CD4-positive, alpha-beta T cell (primary cell): ENCODE measurements around the gene NFILZ. TPM values are rescaled to one million over a fixed set of nuclear protein-coding genes. Genes with fewer than 3 reads are reported as not detected.
"Not testable (repeated sequence)": the region's sequence is repeated elsewhere in the genome, so short reads cannot be mapped to it uniquely, and the experiment has no call there.

ENCODE experiments used
- ATAC-seq: fragments of 200-7000 bp; cut with Tn5 transposase; one replicate; pipeline ENCODE4 v1.10.0; 2022; ENCODE audit warnings: mild to moderate bottlenecking; ENCODE audit not compliant: poor library complexity
- CTCF ChIA-PET: fragments of 350-600 bp; sonication (Branson Sonifier 250); formaldehyde crosslinking; loops from one replicate; lab custom pipeline; 2021; ENCODE audit warnings: antibody characterized with exemption, inconsistent platforms; lab: Charles Lee
- POLR2A ChIA-PET: fragments of 350-600 bp; sonication (Branson Sonifier 250); formaldehyde crosslinking; loops from one replicate; lab custom pipeline; 2021; ENCODE audit warnings: antibody characterized with exemption, inconsistent platforms; lab: Charles Lee
- DNase-seq, 14 experiments: peaks; one replicate each; pipeline ENCODE4 v3.0.0-alpha.2; 2013 to 2020; ENCODE audit warnings: mixed read lengths in 2 of 14
- H3K27ac ChIP-seq, 2 donors: one replicate each; pipeline versions ENCODE4 v1.5.1 to v1.7.0; 2013; ENCODE audit warnings: low read length in 2 of 2, low read depth in 1 of 2, mild to moderate bottlenecking in 1 of 2
- H3K27me3 ChIP-seq, 2 experiments: 1 replicate in 1 of 2; 2 replicates in 1 of 2; pipeline versions ENCODE4 v1.6.1 to v1.7.0; 2013; ENCODE audit warnings: low read length in 2 of 2, control low read depth in 1 of 2, mild to moderate bottlenecking in 1 of 2, moderate library complexity in 1 of 2; ENCODE audit not compliant: insufficient read depth in 2 of 2, control insufficient read depth in 1 of 2
- H3K36me3 ChIP-seq: one replicate; pipeline ENCODE4 v1.6.1; 2013; ENCODE audit warnings: low read length, control low read depth; ENCODE audit not compliant: insufficient read depth
- H3K4me1 ChIP-seq: one replicate; pipeline ENCODE4 v1.6.1; 2013; ENCODE audit warnings: low read length, control low read depth; ENCODE audit not compliant: insufficient read depth
- H3K4me3 ChIP-seq: one replicate; pipeline ENCODE4 v1.5.1; 2013; ENCODE audit warnings: mild to moderate bottlenecking, low read length, moderate library complexity
- H3K9me3 ChIP-seq, 2 experiments: 1 replicate in 1 of 2; 2 replicates in 1 of 2; pipeline versions ENCODE4 v1.6.1 to v1.7.0; 2013; ENCODE audit warnings: low read length in 2 of 2, mild to moderate bottlenecking in 2 of 2, control low read depth in 1 of 2, moderate library complexity in 1 of 2; ENCODE audit not compliant: control insufficient read depth in 1 of 2, insufficient read depth in 1 of 2
- H3K27ac Mint-ChIP-seq: one replicate; pipeline ENCODE4 v1.8.0; 2020; ENCODE audit warnings: mixed read lengths
- H3K27me3 Mint-ChIP-seq: one replicate; pipeline ENCODE4 v1.8.0; 2021; ENCODE audit warnings: mixed read lengths
- H3K36me3 Mint-ChIP-seq: one replicate; pipeline ENCODE4 v1.8.0; 2021; ENCODE audit warnings: low read depth, mixed read lengths
- H3K4me1 Mint-ChIP-seq: one replicate; pipeline ENCODE4 v1.8.0; 2021; ENCODE audit warnings: low read depth, mixed read lengths
- H3K4me3 Mint-ChIP-seq: one replicate; pipeline ENCODE4 v1.8.0; 2020; ENCODE audit warnings: mild to moderate bottlenecking, mixed read lengths
- H3K9me3 Mint-ChIP-seq: one replicate; pipeline ENCODE4 v1.8.0; 2020; ENCODE audit warnings: mixed read lengths
- intact Hi-C, 2 experiments: fragments of 100-400 bp; cut with DNase I in 1 of 2; cut with micrococcal nuclease in 1 of 2; formaldehyde crosslinking; loops; one replicate each; pipeline versions ENCODE4 v1.15.1 to v1.9.0; 2023 to 2025; cut with DNase I, micrococcal nuclease
- total RNA-seq, 174 experiments: library from RNA in 2 of 174; stranded (reverse) in 2 of 174; gene quantifications; one replicate each; pipeline ENCODE4 v1.2.3 and lab custom pipeline; 2021 to 2026
- TF ChIP-seq, protein P1 (sequence below): fragments of 200-600 bp; IDR thresholded peaks from one replicate; pipeline ENCODE4 v1.8.0; 2022; ENCODE audit warnings: antibody characterized with exemption, mild to moderate bottlenecking

NFILZ gene
- total RNA-seq, 2 experiments from 2014 or later: not detected

DNA sequence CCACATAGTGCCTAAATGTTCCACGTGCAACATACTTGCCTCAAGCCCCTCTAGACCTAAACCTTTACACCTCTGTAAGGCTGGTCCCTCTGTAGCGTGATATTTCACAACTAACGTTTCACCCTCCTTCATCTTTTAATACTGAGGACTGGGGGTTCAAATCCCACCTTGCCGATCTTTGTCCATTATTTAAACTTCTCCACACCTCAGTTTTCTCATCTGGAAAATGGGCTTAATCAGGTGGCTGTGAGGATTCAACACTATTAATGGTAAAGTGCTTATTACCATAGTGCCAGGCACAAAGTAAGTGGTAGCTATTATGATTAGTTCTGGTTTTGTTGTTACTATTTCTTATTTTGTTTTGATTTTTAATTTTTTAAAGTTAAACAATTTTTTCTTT is 12.4 kb upstream of the NFILZ start:
- Mint-ChIP-seq H3K9me3 (peaks cover 2% of the 10 kb centered on the region), H3K27ac (no peak overlapping the region), H3K27me3 (peaks cover 7% of the 10 kb centered on the region), H3K36me3 (no peaks in the 10 kb centered on the region), H3K4me1 (peaks cover 11% of the 10 kb centered on the region), H3K4me3 (no peak overlapping the region)
- intact Hi-C loops: loop anchor here in 1 of 2 experiments (5.0 kb wide), 1 partner anchor 36 kb away; no protein-coding TSS in a partner anchor
- DNase-seq (no peak), ATAC-seq (no peak)
- ChIA-PET CTCF (no interaction called here), POLR2A (interaction anchor here (1.2 kb wide), 1 partner anchor 24 kb away, joined by 4 read pairs; no protein-coding TSS in a partner anchor)
- Histone ChIP-seq H3K27me3 (no peaks in the 10 kb centered on the region), H3K4me1 (peaks cover 9% of the 10 kb centered on the region), H3K4me3 (no peak overlapping the region), H3K36me3 (no peaks in the 10 kb centered on the region), H3K27ac (no peak overlapping the region), H3K9me3 (peaks cover 0 to 4% of the 10 kb centered on the region in 2 experiments)
- TF ChIP-seq, protein P1, sequence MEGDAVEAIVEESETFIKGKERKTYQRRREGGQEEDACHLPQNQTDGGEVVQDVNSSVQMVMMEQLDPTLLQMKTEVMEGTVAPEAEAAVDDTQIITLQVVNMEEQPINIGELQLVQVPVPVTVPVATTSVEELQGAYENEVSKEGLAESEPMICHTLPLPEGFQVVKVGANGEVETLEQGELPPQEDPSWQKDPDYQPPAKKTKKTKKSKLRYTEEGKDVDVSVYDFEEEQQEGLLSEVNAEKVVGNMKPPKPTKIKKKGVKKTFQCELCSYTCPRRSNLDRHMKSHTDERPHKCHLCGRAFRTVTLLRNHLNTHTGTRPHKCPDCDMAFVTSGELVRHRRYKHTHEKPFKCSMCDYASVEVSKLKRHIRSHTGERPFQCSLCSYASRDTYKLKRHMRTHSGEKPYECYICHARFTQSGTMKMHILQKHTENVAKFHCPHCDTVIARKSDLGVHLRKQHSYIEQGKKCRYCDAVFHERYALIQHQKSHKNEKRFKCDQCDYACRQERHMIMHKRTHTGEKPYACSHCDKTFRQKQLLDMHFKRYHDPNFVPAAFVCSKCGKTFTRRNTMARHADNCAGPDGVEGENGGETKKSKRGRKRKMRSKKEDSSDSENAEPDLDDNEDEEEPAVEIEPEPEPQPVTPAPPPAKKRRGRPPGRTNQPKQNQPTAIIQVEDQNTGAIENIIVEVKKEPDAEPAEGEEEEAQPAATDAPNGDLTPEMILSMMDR: no peak

DNA sequence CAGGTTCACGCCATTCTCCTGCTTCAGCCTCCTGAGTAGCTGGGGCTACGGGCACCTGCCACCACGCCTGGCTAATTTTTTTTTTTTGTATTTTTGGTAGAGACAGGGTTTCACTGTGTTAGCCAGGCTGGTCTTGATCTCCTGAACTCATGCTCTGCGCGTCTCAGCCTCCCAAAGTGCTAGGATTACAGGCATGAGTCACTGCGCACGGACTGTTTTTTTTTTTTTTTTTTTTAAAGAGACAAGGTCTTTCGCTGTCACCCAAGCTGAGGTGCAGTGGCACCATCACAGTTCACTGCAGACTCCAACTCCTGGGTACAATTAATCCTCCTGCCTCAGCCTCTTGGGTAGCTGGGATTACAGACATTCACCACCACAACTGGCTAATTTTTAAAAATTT is 11.7 kb upstream of the NFILZ start:
- Histone ChIP-seq H3K4me3 (no peak overlapping the region), H3K27ac (no peak overlapping the region), H3K9me3 (peaks cover 0 to 4% of the 10 kb centered on the region in 2 experiments), H3K36me3 (no peaks in the 10 kb centered on the region), H3K4me1 (peaks cover 9% of the 10 kb centered on the region), H3K27me3 (no peaks in the 10 kb centered on the region)
- ChIA-PET POLR2A (no interaction called here), CTCF (no interaction called here)
- Mint-ChIP-seq H3K4me1 (peaks cover 11% of the 10 kb centered on the region), H3K27ac (no peak overlapping the region), H3K9me3 (peaks cover 2% of the 10 kb centered on the region), H3K27me3 (peaks cover 7% of the 10 kb centered on the region), H3K4me3 (no peak overlapping the region), H3K36me3 (no peaks in the 10 kb centered on the region)
- ATAC-seq (no peak), DNase-seq (no peak)
- TF ChIP-seq, protein P1: no peak
- intact Hi-C loops: loop anchor here in 1 of 2 experiments (5.0 kb wide), 1 partner anchor 36 kb away; no protein-coding TSS in a partner anchor

DNA sequence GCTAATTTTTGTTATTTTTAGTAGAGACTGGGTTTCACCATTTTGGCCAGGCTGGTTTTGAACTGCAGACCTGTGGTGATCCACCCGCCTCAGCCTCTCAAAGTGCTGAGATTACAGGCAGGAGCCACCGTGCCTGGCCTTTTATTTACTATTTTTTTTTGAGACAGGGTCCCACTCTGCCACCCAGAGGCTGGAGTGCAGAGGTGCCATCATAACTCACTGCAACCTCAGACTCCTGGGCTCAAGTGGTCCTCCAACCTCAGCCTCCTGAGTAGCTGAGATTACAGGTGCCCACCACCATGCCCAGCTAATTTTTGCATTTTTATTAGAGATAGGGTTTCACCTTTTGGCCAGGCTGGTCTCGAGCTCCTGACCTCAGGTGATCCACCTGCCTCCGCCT is 7.5 kb upstream of the NFILZ start:
- DNase-seq, H3K27me3 Mint-ChIP-seq, H3K27ac Mint-ChIP-seq, CTCF ChIA-PET, H3K4me3 Mint-ChIP-seq, intact Hi-C loops, H3K27ac ChIP-seq, H3K9me3 Mint-ChIP-seq, H3K4me1 ChIP-seq, H3K36me3 ChIP-seq, H3K4me1 Mint-ChIP-seq, H3K4me3 ChIP-seq, H3K9me3 ChIP-seq, H3K36me3 Mint-ChIP-seq, ATAC-seq, H3K27me3 ChIP-seq: not testable (repeated sequence)
- POLR2A ChIA-PET: interaction anchor here (0.7 kb wide), 1 partner anchor 42 kb away, joined by 3 read pairs; no protein-coding TSS in a partner anchor

DNA sequence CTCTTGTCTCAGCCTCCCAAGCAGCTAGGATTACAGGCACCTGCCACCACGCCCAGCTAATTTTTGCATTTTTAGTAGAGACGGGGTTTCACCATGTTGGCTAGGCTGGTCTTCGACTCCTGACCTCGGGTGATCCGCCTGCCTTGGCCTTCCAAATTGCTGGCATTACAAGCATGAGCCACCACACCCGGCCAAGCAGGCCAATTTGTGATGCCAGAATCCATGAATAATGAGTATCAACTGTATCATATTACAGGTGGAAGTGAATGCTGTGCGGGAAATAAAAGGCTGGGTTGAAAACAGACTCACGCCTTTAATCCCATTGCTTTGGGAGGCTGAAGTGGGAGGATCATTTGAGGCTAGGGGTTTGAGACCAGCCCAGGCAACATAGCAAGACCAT is 3.6 kb upstream of the NFILZ start:
- no peak for DNase-seq
- H3K27me3 Mint-ChIP-seq: no peaks in the 10 kb centered on the region
- ATAC-seq: no peak
- intact Hi-C loops: no loop called here
- H3K36me3 Mint-ChIP-seq: no peaks in the 10 kb centered on the region
- H3K4me1 Mint-ChIP-seq: no peaks in the 10 kb centered on the region
- peaks cover 2% of the 10 kb centered on the region for H3K9me3 Mint-ChIP-seq
- H3K9me3 ChIP-seq: no peaks in the 10 kb centered on the region
- no peak overlapping the region for H3K4me3 Mint-ChIP-seq
- no peak overlapping the region for H3K27ac ChIP-seq
- TF ChIP-seq, protein P1: no peak
- H3K36me3 ChIP-seq: no peaks in the 10 kb centered on the region
- no peak overlapping the region for H3K27ac Mint-ChIP-seq
- ChIA-PET CTCF (no interaction called here), POLR2A (no interaction called here)
- no peaks in the 10 kb centered on the region for H3K4me1 ChIP-seq
- H3K4me3 ChIP-seq: no peak overlapping the region
- H3K27me3 ChIP-seq: no peaks in the 10 kb centered on the region
